ENCODE data around the gene LZTR1.
A peak's percentile ranks its signal among the peaks of the same experiment; 100 is the strongest.
"Not testable (repeated sequence)": the region's sequence is repeated elsewhere in the genome, so short reads cannot be mapped to it uniquely, and the experiment has no call there.

LZTR1 gene

GRCh38 chr22:21018314-21018713 lies 36.2 kb downstream of the LZTR1 start:
- no peak for DNase-seq

- no peak for DNase-seq
Observed at GRCh38 chr22:21020802-21021429, 38.8 kb downstream of the LZTR1 start.

GRCh38 chr22:21022507-21022906 lies 40.4 kb downstream of the LZTR1 start:
- no peak for DNase-seq

GRCh38 chr22:21022955-21023614 lies 41.0 kb downstream of the LZTR1 start:
- DNase-seq, result no peak

- no peak for DNase-seq
Observed at GRCh38 chr22:21025266-21025665, 43.2 kb downstream of the LZTR1 start.

- no peak for DNase-seq
Observed at GRCh38 chr22:21025763-21026755, 44.0 kb downstream of the LZTR1 start.

- peak; percentile 30 for DNase-seq
Observed at GRCh38 chr22:21026783-21027692, 44.9 kb downstream of the LZTR1 start.

- DNase-seq, result no peak
Observed at GRCh38 chr22:21028277-21029251, 46.5 kb downstream of the LZTR1 start.

GRCh38 chr22:21029486-21030025 lies 47.5 kb downstream of the LZTR1 start:
- DNase-seq, result no peak

- no peak for DNase-seq
Observed at GRCh38 chr22:21030032-21030431, 47.9 kb downstream of the LZTR1 start.

GRCh38 chr22:21030621-21031544 lies 48.8 kb downstream of the LZTR1 start:
- DNase-seq, result no peak

GRCh38 chr22:21031545-21032036 lies 49.5 kb downstream of the LZTR1 start:
- no peak for DNase-seq

- no peak for DNase-seq
Observed at GRCh38 chr22:21032037-21032867, 50.2 kb downstream of the LZTR1 start, which contains the start of gene SLC7A4. Gene SLC7A4, minus strand, starts transcription at chr22:21032561. Its CDS starts 749 bp downstream, at chr22:21031812.

- no peak for DNase-seq
Observed at GRCh38 chr22:21032868-21033688, 51.0 kb downstream of the LZTR1 start.

GRCh38 chr22:21033895-21034294 lies 51.8 kb downstream of the LZTR1 start:
- no peak for DNase-seq

- no peak for DNase-seq
Observed at GRCh38 chr22:21034989-21035388, 52.9 kb downstream of the LZTR1 start.

GRCh38 chr22:21038405-21038804 lies 56.3 kb downstream of the LZTR1 start:
- no peak for DNase-seq

GRCh38 chr22:21039158-21039557 lies 57.1 kb downstream of the LZTR1 start:
- not testable (repeated sequence) for DNase-seq
